Renal pelvis (tissue), 4 donors: ENCODE measurements around the gene TAF4. TPM values are rescaled to one million over a fixed set of nuclear protein-coding genes. Genes with fewer than 3 reads are reported as not detected.
A peak's percentile ranks its signal among the peaks of the same experiment; 100 is the strongest.

Source experiments
- DNase-seq: peaks from one replicate; pipeline ENCODE4 v3.0.0-alpha.2; 2013
- polyA plus RNA-seq, 3 donors: library from polyadenylated mRNA; unstranded; fragments of 120-200 nt; gene quantifications; one replicate each; pipeline ENCODE4 v1.2.1, GENCODE V29; 2013; ENCODE audit not compliant: insufficient read length in 3 of 3

The TAF4 gene
- polyA plus RNA-seq, 3 donors: 19.6 to 20.4 (median 20.3) TPM

GRCh38 chr20:62025832-62026563 lies 39.7 kb downstream of the TAF4 start:
- DNase-seq: peak; percentile 48

DNA sequence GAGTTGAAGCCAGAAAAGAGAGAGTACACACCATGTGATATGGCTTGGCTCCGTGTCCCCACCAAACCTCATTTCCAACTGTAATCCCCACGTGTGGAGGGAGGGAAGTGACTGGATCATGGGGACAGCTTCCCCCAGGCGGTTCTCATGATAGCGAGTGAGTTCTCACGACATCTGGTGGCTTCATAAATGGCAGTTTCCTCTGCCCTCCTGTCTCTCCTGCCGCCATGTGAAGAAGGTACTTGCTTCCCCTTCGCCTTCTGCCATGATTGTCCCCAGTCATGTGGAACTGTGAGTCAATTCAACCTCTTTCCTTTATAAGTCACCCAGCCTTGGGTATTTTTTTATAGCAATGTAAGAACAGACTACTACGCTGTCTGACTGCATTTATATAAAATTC lies 40.3 kb downstream of the TAF4 start:
- DNase-seq: no peak

DNA sequence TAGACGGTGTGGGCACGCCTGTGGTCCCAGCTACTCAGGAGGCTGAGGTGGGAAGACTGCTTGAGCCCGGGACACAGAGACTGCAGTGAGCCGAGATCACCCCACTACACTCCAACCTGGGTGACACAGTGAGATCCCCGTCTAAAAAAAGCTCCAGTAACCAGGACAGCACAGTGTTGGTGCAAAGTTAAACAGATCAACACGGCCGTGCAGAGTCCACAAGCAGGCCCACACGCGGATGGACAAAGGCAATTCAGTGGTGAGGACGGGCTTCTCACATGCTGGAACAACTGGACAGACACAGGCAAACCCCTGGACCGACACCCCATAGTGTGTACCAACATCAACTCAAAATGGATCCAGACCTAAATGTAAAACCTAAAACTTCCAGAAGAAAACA lies 41.7 kb downstream of the TAF4 start:
- no peak for DNase-seq

DNA sequence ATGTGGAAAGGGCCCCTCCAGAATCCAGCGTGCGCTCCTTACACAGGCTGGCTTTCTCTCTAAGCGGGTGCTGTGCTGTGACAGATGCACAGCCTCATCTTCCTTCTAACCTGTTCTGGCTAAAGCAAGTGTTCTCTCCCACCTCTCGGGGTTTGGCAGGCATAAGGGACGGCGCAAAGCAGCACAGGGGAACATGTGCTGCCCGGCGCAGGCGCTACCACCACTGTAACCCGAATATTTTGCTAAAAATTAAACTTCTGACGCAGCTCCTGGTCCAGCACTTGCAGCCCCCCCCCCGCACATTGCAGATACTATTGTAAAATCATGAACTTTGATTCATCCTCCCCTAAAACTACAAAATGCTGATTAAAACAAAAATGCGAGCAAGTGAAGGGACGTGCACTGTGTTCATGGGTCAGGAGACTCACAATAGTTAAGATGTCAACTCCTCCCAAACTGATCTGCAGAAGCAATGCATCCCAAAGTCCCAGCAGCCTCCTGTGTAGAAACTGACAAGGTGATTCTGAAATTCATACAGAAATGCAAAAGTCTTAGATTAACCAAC lies 43.0 kb downstream of the TAF4 start:
- no peak for DNase-seq

DNA sequence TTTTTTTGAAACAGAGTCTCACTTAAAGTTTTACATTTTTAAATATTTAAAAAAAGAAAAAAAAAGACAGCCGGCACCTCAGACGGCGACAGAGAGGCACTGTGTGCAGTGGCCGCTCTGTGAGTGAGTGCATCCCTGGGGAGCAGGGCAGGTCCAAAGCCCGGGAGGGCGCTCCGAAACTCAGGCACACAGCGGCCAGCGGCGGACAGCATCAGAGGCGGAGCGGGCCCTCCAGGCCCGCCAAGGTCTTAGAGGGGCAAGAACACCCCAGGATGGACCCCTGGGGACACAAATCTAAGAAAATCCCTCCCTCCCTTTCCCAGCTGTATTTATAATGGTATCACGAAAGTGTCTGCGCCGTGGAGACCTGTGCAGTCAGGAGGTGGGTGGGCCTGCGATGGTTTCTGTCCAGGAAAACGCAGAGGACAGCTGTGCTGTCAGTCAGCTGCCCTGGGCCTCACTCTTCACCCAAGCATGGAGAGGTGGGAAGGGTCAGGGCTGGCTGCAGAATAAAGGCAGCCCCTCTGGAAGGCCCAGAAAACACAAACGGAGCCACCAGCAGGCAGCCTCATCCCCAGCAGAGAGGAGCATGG lies 43.8 kb downstream of the TAF4 start:
- DNase-seq: no peak

- DNase-seq: peak; percentile 28
Measured at GRCh38 chr20:62020935-62021701, 44.6 kb downstream of the TAF4 start.

DNA sequence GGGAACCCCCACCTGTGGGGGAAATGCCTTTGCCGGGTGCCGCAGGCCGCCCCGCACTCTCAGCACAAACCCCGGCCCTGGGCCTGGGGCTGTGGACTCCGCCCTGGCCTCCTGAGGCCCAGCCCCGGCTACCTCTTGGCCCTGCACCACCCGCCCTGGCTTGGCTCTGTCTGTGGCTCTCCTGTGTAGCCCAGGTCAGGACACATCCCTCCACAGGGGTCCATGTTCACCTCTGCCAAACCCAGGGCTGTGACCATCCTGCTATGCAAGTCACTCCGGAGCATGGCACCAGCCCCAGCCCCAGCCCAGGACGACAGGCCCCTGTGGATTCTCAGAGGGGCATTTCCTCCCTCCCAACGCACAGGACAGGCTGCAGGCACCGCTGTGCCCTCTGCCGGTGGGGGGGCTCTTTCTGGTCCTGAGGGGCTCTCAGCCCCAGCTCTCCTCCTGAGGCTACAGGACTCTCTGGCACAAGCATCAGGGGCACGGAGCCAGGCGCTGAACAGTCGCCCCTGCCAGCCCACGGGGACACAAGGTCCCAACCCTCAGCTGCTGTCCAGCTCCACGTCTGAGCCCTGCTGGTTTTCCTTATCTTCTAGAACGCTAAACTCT lies 45.7 kb downstream of the TAF4 start:
- no peak for DNase-seq

- no peak for DNase-seq
Measured at GRCh38 chr20:62019144-62019805, 46.4 kb downstream of the TAF4 start.

GRCh38 chr20:62018437-62019143 lies 47.1 kb downstream of the TAF4 start:
- no peak for DNase-seq

DNA sequence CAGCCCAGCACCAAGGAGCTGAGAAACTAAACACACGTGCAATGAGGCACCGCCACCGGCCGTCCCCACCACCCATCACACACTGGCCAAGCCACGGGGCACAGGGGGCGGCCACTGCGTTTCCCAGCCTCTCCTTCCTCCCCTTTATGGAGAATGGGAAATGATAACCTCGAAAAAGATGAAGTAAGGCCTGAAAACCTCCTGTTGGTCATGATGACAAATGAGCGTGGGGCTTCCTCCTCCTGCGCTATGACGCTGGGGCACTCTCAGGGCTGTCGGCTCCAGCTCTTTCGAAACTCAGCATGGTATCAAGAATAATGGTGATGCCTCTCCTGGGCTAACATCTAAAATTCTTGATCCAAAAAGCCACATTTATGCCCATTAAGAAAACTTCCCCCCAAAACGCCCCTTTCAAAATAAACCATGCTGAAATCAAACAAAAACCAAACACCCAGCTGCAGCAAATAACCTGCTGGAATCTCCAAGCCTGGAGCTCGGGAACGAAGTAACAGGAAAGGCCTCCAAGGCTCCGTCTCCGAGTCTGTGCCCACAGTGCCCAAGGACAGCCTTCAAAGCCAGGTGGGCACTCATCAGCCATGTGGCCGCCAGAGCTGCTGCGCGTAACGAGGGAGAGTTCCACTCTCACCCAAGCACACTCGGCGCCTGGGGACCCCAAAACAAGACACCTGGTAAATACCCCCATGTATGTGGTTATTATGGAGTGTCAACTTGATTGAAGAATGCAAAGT lies 50.0 kb downstream of the TAF4 start:
- no peak for DNase-seq

- DNase-seq: no peak
Measured at GRCh38 chr20:62014889-62015537, 50.7 kb downstream of the TAF4 start.

DNA sequence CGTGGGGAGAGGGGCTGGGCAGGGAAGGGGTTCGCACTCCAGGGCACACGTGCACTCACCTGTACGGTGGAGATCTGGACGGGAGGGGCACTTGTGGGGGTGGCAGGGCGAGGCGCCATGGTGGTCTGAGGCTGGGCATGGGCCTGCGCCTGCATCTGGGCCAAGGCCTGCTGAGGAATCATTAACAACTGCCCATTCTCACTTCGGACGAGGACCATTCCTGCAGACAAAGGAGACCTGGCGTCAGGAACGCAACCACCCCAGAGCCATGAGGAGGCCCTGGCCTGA lies 51.2 kb downstream of the TAF4 start:
- no peak for DNase-seq

DNA sequence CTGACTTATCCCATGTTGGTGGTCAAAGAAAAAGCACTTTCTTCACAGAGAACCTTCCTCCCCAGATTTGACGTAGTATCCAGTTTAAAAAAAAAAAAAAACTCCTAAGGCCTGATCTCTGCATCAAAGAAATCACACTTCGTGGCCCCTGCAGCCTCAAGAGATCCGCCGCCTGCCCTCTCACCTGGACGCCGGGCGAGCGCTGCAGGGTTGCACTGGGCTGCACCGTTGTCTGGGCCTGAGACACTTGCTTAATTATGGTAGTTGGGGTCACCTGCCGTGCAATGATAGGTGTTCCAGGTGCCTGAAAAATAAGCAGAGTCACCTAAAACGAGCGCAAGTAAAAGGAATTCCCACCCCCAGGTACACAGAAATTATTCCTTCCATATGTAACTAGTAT lies 53.0 kb downstream of the TAF4 start:
- no peak for DNase-seq

DNA sequence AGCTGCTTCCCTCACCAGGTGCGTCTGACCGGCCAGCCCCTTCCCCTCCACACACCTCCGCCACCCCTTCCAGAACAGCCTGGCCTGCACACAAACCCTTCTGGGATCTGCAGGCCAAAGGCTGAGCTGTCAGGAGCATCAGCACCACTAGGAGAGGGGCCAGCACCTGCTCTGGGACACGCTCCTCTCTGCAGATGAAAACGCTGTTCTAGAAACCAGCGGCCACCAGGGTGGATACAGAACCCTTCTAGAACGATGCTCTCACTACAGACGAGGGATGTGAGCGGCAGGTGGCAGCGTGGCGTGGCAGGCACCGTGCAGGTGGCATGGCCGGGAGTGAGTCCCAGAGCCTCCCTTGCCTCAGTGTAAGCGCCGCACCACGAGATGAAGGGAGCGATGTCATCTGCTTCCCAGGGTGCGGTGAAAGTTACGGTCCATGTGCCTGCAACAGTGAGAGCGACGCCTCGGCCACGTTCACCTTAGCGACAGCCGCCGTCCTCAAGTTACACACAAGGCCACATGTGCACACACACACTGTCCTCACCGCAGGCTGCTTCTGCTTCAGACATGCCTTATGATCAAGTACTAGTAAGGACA lies 53.6 kb downstream of the TAF4 start:
- no peak for DNase-seq

GRCh38 chr20:62011403-62011790 lies 54.3 kb downstream of the TAF4 start:
- no peak for DNase-seq

DNA sequence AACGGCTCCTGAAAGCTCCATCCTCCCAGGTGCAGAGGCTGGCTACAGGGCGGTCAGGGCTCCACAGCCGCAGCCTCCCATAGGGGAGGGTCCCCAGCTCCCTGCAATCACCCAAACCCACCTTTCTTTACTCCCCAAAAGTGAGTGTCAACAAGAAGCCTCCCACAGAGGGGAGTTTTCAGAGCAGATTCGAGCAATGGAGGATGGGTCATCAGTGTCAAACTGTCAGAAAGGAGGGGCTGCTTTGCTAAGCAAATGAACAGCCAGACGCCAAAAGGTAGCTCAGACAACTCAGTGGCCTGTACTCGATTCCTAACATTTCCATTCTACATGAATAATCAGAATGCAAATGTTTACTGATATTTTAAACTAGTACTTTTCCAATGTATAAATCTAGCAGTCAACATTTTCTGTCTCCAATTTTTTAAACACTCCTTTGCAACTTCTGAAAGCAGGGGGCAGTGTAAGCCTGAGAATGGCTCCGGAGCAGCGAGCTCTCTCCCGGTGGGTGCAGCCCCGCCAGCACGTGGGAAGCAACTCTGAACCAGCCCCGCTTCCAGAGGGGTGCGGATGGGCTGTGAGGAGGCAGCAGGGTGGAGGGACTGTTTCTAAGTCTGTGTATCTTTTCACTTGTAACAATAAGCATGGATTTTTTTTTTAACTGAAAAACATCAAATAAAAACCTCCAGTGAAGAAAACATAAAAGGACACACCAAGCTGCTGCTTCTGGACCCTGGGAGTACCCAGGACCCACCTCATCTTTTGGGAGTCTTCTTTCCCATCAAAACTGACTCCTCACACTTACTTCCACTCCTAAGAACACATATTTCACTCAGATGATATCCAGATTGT lies 54.9 kb downstream of the TAF4 start:
- DNase-seq: peak; percentile 27

GRCh38 chr20:62009869-62010445 lies 55.7 kb downstream of the TAF4 start:
- no peak for DNase-seq

DNA sequence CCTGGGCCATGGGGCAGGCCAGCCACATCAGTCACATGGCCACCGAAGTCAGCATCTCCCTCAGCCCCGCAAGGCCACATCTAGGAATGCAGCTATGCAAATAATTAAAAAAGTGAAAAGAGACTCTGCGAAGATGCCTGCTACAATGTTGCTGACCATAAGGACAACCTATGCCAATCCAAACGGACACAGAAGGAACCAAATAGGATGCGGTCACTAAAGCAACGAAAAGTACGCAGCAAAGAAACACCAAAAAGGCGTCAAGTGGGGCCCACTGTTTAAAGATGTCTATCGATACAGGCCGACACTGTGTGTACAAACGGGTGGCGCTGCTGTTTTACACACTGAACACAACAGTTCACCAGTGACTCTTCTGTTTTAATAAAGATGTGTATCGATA lies 56.4 kb downstream of the TAF4 start:
- DNase-seq: no peak
